NCI-H524 treated with DMSO at 0.1 percent for 48 hours (cell line): ENCODE results near the gene FCGBP.

Source experiments
- DNase-seq: peaks from one replicate; lab custom pipeline; 2025; lab: John Stamatoyannopoulos, UW

FCGBP gene

DNA sequence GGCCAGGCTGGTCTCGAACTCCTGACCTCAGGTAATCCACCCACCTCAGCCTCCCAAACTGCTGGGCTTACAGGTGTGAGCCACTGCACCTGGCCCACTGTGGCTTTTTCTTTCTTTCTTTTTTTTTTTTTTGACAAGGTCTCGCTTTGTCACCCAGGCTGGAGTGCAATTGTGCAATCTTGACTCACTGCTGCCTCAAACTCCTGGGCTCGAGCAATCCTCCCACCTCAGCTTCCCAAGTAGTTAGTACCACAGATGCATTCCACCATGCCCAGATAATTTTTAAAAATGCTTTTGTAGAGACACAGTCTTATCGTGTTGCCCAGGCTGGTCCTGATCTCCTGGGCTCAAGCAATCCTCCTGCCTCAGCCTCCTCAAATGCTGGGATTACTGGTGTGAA is 12.1 kb upstream of the FCGBP start:
- no peak for DNase-seq

DNA sequence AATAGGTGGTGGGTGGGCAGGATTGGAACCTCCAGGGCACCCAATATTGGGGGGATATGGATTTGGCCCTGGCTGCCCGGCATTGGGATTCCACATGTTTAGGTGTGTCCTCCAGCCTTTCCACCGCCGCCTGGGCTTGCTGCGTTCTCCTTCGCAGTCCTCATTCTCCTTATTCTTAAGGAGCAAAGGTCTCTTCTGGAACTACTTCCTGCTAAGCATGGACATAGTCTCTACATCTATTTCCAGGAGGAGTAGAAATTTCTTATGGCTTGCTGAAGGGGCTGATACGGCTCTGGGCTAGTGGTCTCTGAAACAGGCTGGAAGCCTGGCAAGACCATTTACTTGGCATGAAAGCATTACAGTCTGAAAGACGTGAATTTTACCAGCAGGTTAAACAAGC is 9.2 kb upstream of the FCGBP start:
- no peak for DNase-seq

DNA sequence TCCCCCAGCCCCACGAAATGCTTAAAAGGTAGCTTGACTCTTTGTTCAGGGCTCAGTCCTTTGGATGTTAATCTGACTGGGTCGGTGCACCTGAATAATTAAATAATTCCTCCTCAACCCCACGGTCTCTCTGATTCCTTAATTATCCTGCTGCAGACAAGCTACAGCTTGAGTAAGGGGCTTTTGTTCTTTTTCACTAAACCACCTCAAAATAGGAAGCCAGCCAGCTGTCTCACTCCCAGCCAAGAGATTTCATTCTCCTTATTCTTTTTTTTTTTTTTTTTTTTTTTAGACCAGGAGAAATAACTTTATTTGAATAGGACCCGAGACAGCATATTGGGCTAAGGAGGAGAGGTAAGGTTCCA is 7.9 kb upstream of the FCGBP start:
- DNase-seq, result no peak

DNA sequence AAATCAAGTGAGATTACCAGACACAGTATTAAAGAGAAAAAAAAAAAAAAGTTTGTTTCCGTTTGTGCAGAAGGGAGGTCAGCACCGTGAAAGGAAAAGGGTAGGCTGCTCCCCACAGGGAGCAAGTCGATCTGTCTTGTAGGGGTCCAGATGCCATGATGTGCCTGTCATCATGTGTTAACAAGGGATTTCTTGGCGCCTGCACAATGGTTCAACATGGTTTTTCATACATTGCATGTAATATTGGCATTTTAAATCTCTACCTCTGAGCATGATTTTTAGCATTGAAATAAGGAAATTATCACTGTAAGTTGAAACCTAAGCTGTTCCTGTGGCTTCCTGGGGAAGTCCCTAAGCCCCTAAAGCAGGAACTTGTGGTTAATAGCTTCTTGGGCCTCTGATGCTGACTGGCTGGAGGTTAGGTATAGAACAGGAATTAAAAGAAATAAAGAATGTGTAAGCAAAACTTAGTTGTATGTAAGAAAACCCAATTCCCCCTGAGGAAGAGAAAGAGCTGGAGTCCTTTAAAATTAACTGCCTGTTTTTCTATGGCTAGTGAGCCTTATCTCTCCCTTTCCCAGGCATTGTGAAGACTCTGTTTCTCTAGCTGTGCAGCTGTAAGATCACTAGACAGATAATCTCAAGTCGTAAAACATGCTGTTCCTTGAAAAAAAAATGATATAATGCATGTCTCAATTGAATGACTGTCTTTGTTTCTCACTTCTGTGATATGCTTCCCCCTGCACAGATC is 7.4 kb upstream of the FCGBP start:
- no peak for DNase-seq

DNA sequence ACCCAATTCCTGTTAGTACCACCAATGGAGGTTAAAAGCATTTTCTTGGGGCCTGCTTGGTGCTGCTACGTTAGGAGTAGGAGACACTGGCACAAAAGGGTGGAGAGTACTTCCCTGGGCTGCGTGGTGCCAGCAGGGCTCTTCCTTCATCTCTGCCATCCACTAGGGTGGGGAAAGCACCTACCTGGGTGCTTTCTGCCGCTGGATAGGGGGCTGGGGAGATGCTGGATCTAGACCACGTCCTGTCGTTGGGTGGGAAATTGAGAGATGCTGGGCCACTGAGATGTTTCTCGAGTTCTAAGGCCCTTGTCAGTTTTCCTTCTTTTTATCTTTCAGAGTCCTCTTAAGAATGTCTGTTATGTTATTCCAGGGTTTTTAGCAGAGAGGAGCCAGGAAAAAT is 6.7 kb upstream of the FCGBP start:
- DNase-seq, result no peak

DNA sequence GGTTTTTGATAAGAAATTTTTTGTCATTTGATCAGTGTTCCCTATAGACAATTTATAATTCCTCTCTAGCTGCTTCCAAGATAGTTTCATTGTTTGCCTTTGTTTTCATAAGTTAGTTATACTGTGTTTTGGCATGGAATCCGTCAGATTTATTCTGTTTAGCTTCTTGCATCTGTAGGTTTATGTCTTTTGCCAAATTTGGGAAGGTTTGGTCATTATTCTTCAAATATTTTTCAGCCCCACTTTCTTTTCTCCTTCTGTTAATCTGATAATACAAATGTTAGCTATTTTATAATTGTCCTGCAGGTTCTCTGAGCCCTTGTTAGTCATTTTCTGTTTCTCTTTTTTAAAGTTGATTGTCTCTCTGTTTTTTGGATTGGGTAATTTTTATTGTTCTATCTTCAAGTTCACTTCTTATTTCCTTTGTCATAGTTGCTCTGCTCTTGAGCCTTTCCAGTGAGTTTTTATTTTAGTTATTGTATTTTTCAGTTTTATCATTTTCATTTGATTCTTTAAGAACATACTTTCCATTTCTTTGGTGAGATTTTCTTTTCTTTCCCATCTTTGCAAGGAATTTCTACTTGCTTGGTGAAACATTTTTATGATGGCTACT is 5.9 kb upstream of the FCGBP start:
- DNase-seq, result no peak

DNA sequence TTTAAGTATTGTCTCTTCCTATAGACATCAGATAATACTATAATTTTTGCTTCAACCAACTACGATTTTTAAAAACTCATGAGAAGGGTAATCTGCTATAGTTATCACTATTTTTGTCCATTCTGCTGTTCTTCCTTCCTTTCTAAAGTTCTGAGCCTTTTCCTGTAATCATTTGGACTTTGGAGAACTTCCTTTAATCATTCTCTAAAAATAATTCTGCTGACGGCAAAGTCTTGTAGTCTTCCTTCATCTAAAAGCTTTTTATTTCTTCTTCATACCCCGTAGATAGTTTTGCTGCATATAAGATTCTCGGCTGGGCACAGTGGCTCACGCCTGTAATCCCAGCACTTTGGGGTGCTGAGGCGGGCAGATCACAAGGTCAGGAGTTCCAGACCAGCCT is 5.1 kb upstream of the FCGBP start:
- DNase-seq, result no peak

DNA sequence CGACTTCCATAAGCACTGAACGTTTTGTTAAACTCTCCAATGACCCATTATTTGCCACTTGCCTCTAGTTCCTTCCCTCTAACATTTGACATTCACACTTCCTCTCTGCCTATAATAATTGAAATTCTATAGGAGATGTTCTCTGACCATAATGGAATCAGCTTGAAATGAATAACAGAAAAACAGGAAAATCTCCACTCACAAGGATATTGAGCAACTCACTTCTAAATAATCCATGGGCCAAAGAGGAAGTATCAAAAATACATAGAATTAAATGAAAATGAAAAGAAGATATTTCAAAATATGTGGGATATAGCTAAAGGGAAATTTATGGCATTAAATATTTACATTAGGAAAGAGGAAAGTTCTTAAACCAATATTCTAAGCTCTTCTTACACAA is 3.4 kb upstream of the FCGBP start:
- DNase-seq, result no peak

DNA sequence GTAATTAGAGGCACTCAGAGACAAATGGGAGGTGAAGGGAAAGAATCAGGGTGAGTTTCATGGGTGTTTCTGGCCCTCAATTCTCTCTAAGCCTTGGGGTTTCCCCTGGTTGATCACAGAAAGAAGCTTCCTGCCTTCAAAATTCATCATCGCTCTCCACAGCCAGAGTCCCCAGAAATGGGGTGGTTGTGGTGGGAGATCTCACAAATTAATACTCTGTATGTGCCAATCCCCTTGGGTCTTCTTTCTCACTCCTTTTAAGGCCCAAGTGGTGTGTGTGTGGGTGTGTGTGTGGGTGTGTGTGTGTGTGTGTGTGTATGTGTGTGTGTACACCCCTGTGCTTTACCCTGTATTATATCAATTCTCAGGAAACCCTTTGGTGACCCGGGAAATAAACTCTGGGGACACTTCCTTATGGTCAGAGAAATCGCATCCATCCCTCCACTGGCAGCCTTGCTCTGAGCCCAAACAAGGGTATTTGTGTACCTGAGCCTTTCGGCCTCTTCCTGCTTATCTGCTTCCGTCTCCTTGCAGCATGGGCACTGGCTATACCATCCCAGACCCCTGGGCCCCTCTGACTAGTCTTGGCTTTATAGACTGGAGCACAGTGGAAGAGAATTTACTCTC is 2.8 kb upstream of the FCGBP start:
- no peak for DNase-seq

DNA sequence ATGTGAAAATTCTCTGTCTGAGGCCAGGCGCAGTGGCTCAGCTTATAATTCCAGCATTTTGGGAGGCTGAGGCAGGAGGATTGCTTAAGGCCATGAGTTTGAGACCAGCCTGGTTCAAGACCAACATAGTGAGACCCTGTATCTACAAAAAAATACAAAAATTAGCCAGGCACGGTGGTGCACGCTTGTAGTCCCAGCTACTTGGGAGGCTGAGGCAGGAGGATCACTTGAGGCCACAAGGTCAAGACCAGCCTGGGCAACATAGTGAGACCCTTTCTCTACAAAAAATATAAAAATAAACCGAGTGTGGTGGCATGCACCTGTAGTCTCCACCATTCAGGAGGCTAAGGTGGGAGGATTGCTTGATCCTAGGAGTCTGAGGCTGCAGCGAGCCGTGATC is 2.2 kb upstream of the FCGBP start:
- DNase-seq, result no peak

DNA sequence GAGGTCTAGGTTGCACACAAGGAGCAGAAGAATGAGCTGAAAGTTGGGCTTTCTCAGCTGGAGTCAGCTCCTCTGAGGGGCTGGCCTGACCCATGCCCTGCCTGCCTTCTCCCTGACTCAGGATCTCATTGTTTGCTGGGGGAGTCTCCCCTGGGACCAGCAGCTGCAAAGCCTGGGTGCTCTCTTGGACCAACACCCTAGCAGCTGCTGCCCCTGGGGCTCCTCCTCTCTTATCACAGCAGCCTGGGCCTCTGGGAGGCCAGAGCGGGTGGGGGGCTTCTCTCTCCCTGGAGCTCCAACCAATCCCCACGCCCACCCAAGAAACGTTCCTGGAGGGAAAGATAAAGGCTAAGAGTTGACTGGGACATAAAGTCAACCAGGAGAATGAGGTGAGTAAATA is 1.6 kb upstream of the FCGBP start:
- no peak for DNase-seq

DNA sequence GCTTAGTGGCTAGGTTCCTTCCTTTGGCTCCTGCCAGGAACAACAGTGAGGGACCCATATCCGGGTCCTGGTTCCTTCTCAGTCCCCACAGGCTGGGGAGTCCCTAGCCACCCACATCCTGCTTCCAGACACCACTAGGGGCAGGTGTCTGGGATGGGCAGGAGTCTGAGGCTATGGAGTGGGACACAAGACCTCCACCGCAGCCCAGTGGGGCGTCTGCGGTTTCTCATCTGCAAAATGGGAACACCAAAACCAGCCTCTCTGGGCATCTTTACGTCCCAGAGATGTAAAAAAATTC is 879 bp upstream of the FCGBP start:
- no peak for DNase-seq

DNA sequence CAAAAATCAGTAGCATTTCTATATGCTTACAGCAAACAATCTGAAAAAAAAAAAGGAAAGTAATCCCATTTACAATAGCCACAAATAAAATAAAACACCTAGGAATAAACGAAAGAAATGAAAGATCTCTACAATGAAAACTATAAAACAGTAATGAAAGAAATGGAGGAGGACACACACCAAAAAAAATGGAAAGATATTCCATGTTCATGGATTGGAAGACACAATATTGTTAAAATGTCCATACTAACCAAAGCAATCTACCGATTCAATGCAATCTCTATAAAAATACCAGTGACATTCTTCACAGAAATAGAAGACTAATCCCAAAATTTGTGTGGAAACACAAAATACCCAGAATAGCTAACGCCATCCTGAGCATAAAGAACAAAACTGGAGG is 4.7 kb downstream of the FCGBP start:
- no peak for DNase-seq

DNA sequence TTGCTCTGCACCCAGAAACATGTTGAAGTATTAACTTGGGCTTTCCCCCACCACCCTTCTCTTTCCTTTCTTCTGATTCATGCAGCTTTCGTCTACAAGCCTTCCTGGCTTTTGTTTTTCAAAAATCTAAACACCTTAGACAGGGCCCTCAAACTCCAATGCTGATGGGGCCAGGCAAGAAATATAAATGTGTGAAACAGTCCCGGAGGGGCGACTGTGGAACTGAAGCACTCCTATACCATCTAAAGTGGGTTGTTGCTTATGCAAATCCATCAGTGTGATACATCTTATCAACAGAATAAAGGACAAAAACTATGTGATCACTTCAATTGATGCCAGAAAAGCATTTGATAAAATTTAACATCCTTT is 6.1 kb downstream of the FCGBP start:
- DNase-seq, result no peak

DNA sequence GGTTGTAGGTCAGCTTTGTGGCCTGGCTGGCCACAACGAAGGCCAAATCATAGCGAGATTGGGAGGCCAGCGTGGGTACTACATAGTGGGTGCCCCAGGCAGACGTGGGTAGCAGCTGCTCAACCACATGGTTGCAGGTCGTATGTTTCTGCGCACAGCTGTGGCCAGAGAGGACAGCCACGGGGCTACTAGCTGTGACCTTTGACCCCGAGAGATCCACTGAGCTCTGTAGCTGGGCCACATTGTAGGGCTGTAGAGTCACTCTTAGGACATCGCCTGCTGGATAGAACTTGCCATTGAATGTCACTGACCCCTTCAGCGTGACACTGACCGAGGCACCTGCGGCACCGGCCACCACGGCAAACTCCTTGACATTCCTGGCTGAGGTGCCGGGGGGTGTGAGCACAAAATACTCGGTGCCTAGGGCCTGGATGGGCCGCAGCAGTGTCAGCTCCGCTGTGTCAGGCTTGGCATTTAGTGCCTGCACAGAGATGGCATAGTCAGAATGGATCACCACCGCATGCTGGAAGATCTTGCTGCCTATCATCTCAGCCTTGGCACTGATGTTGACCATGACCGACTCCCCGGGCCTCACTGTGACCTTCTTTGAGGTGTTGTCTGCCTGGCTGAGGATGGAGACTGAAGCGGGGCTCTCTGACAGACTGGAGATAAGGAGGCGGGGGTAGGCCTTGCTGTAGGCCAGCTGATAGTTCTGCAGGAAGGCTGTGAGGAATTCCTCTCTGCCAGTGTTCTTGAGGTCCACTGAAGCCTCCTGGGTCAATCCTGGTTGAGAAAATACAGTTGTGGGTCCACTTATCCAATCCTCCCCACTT is 6.7 kb downstream of the FCGBP start:
- no peak for DNase-seq

DNA sequence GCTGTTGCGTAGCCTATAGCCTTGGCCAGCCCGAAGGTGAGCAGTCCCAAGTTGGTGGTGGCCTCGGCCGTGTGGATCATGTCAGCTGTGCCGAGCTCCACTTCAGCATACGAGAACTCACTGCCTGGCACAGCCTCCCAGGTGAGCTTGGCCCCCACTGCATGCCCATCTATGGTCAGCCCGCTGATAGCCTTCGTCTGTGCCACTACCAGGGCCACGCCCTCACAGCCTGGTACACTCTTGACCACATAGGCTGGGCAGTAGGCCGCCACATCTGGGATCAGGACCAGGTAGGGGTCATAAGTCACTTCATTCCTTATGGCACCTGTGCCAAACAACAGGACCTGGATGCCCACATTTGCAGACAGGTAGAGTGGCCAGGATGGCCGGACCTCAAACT is 7.4 kb downstream of the FCGBP start:
- no peak for DNase-seq

DNA sequence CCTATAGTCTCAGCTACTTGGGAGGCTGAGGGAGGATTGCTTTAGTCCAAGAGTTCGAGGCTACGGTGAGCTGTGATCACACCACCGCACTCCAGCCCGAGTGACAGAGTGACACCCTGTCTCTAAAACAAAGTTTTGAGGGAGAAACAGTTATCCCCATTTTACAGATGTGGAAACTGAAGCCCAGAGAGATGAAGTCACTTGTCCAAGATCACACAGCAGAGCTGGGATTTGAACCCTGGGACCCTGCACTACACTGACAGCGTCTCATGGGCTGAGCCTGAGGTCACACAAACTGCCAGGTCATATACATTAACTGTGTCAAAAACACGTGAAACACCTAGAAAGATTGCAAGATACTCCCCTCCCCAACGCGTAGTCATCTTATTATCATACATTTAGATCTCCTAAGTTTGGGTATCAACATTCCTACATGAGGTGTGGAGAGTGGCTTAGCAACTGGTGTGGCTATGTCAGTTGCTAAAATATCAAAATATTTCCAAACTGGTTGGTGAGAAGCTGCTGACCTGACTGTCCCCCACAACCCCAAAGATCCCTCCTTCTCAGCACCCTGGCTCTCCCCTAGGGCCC is 8.2 kb downstream of the FCGBP start:
- no peak for DNase-seq

DNA sequence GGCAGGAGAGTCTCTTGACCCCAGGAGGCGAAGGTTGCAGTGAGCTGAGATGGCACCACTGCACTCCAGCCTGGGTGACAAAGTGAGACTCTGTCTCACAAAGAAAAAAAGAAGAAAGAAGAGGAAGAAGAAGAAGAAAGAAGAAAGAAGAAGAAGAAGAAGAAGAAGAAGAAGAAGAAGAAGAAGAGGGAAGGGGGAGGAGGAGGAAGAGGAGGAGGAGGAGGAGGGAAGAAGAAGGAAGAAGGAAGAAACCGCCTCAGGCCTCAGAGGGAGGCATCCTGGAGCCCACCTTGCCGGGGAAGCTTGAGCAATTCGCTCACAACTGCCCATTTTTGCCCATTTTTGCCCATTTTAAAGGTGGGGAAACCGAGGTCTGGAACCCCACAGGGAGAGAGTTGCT is 9.5 kb downstream of the FCGBP start:
- DNase-seq, result no peak

DNA sequence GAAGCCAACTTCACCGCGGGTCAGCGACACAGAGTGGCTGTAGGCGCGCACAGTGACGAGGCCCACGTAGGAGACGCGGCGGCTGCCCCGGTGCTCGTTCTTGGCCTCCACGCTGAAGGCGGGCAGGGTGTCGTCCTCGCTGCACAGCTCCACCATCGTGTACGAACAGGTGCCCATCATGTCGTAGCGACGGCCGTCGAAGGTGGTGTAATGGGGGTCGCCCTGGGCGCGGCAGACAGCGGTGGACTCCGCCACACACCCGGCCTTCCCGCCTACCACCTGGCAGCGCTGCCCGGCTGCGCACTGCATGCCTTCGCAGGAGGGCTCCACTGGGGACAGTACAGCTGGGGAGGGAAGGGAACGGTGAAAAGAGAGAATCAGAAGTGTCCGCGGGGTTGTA is 10.0 kb downstream of the FCGBP start:
- DNase-seq, result no peak

DNA sequence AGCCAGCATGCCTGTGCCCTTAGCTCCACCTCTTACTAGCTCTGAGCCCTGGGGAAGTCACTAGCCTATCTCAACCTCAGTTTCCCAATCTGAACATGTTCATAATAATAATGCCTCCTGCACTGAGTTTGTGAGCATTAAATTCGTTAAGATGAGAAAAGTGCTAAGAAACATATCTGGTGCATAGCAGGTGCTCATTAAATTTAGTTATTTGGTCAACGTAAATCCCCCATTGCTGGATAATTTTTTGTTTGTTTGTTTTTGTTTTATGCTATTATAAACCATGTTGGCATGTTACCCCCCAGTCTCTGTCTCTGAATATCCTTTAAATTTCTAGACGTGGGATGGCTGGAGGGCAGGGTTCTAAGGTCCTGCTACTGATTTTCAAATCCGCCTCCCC is 10.6 kb downstream of the FCGBP start:
- DNase-seq, result no peak

DNA sequence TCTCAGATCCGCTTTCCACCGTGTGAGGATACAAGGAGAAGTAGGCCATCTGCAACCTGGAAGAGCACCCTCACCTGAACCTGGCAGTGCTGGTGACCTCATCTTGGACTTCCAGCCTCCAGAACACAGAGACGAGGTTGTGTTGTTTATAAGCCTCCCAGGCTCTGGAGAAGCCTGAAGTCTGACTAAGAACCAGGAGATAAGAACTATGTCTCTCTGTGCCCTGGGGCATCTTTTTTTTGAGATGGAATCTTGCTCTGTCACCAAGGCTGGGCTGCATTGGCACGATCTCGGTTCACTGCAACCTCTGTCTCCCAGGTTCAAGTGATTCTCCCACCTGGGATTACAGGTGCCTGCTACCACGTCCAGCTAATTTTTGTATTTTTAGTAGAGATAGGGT is 14.5 kb downstream of the FCGBP start:
- no peak for DNase-seq

DNA sequence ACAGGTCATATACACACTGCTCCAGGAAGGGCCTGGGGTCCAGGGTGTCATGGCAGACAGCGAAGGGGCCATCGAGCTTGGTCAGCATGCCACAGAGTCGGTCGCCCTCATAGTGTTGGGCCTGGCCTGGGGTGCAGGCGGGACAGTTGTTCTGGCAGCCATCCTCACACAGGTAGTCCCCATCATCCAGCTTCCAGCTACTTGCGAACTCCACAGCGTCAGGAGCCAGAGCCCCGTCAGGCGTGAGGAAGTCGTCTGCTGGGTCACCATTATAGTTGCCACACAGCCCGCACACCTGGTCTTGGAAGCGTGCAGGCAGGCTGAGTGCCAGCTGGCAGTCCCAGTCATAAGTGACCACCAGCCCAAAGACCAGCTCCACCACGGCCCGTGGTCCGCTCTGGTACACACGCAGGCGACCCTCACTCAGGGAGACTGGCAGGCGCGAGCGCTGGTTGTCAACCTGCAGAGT is 16.2 kb downstream of the FCGBP start:
- no peak for DNase-seq
